ENCODE data around the gene NKIRAS2.

Gene NKIRAS2

DNA sequence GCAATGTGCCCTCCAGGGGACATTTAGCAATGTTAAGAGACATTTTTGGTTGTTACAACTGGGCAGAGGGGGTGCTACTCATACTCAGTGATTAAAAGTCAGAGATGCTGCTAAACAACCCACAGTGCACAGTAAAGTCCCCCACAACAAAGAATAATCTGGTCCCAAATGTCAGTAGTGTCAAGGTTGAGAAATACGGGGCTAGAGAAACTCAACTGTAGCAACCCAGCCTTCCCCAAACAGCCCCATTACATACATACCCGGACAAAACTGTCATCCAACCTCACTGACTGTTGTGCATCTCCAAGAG lies 23.1 kb upstream of the NKIRAS2 start:
- Histone ChIP-seq H3K9me2 (replicated peaks; ENCODE audit: insufficient read depth, low read length) (no peaks in the 10 kb centered on the region), H3K4me3 (ENCODE audit: insufficient read depth, low read length, poor library complexity, severe bottlenecking) (no peak overlapping the region), H3K9ac (ENCODE audit: low read length) (peak overlapping the region; percentile 0; the same call in 1 of the 2 replicates), H3K9me3 (ENCODE audit: insufficient read depth, low read length) (no peaks in the 10 kb centered on the region), H3K27ac (ENCODE audit: low read depth, low read length) (peak overlapping the region; percentile 80), H3K36me3 (ENCODE audit: low read length) (peaks cover 27% of the 10 kb centered on the region), H3K4me2 (ENCODE audit: low read depth, low read length, poor library complexity, severe bottlenecking) (peak overlapping the region; percentile 39), H3F3A (ENCODE audit: insufficient read depth) (peaks cover 27% of the 10 kb centered on the region), H2AFZ (ENCODE audit: low read depth, low read length, severe bottlenecking) (no peak overlapping the region), H3K27me3 (ENCODE audit: low read length) (no peaks in the 10 kb centered on the region), H3K79me2 (ENCODE audit: insufficient read depth, low read length) (peaks cover 14% of the 10 kb centered on the region; the same call in 1 of the 2 replicates), H4K20me1 (ENCODE audit: low read depth, low read length) (no peaks in the 10 kb centered on the region)
- no peak for TF ChIP-seq EZH2phosphoT487 (conservative IDR thresholded peaks at IDR 0.05; ENCODE audit: low read length)
- TF ChIP-seq, protein P1, sequence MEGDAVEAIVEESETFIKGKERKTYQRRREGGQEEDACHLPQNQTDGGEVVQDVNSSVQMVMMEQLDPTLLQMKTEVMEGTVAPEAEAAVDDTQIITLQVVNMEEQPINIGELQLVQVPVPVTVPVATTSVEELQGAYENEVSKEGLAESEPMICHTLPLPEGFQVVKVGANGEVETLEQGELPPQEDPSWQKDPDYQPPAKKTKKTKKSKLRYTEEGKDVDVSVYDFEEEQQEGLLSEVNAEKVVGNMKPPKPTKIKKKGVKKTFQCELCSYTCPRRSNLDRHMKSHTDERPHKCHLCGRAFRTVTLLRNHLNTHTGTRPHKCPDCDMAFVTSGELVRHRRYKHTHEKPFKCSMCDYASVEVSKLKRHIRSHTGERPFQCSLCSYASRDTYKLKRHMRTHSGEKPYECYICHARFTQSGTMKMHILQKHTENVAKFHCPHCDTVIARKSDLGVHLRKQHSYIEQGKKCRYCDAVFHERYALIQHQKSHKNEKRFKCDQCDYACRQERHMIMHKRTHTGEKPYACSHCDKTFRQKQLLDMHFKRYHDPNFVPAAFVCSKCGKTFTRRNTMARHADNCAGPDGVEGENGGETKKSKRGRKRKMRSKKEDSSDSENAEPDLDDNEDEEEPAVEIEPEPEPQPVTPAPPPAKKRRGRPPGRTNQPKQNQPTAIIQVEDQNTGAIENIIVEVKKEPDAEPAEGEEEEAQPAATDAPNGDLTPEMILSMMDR (IDR thresholded peaks at IDR 0.05; ENCODE audit: insufficient read depth, low read length, poor library complexity, severe bottlenecking): no peak

DNA sequence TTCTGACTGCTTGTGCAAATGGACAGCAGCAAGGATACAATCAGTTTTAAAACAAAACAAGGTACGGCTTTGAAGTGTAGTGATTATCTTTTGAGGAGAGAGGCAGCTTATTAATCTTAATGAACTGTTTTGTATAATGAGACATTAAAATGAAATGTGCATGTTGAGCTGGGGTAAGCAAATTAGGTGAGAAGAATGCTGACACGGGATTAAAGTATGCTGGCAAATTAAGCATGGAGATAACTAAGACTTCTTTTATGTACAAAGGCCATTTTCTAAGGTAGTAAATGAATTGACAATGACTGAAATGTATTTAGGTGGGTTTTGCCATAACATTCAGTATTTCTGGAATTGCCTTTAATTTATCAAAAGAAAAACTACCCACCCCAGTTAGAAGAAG lies 21.4 kb upstream of the NKIRAS2 start:
- Histone ChIP-seq H3K9ac (ENCODE audit: low read length) (no peak overlapping the region), H3K27me3 (ENCODE audit: low read length) (no peaks in the 10 kb centered on the region), H3F3A (ENCODE audit: insufficient read depth) (peaks cover 27% of the 10 kb centered on the region), H2AFZ (ENCODE audit: low read depth, low read length, severe bottlenecking) (no peak overlapping the region), H4K20me1 (ENCODE audit: low read depth, low read length) (peaks cover 7% of the 10 kb centered on the region; the same call in 1 of the 2 replicates), H3K4me2 (ENCODE audit: low read depth, low read length, poor library complexity, severe bottlenecking) (no peak overlapping the region), H3K27ac (ENCODE audit: low read depth, low read length) (peak overlapping the region; percentile 12; the same call in 1 of the 2 replicates), H3K9me3 (ENCODE audit: insufficient read depth, low read length) (no peaks in the 10 kb centered on the region), H3K9me2 (replicated peaks; ENCODE audit: insufficient read depth, low read length) (no peaks in the 10 kb centered on the region), H3K36me3 (ENCODE audit: low read length) (peaks cover 29% of the 10 kb centered on the region), H3K79me2 (ENCODE audit: insufficient read depth, low read length) (peaks cover 30% of the 10 kb centered on the region), H3K4me3 (ENCODE audit: insufficient read depth, low read length, poor library complexity, severe bottlenecking) (no peak overlapping the region)
- TF ChIP-seq, protein P1 (IDR thresholded peaks at IDR 0.05; ENCODE audit: insufficient read depth, low read length, poor library complexity, severe bottlenecking): no peak
- no peak for TF ChIP-seq EZH2phosphoT487 (conservative IDR thresholded peaks at IDR 0.05; ENCODE audit: low read length)

DNA sequence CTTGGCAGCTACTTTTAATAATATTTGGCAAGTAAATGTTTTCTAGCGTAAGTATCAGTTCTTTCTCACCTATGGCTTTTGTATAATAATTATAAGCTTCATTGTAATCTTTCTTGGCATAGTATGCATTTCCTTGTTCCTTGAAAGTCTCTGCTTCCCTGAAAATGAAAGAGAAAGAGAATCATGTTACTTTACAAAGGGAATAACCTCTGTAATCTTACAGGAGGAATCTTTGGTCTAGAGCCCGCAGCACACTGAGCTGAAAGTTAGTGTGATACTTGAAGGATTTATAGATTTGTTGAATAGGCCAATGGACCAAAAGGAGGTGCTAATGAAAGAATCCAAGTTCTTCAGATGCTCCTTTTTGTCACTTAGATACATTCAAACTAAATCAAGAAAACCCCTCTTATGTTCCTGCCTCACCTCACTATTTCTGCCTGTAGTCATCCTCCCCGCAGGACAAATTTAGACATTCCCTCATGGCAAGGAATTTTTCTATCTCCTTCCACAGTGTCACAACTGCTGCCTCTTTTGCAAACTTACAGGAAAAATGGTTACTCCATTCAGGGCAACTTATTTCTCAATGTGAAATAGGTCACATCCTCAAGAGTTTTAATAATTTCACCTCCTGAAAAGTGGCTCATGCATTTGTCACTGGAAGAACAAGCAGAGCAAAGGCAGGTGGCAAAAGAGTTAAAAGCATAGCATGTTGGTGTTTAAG lies 19.3 kb upstream of the NKIRAS2 start:
- H3K27me3 ChIP-seq (ENCODE audit: low read length): no peaks in the 10 kb centered on the region
- H3K4me2 ChIP-seq (ENCODE audit: low read depth, low read length, poor library complexity, severe bottlenecking): no peak overlapping the region
- H3K36me3 ChIP-seq (ENCODE audit: low read length): peaks cover 16% of the 10 kb centered on the region; the same call in 1 of the 2 replicates
- no peak overlapping the region for H3K4me3 ChIP-seq (ENCODE audit: insufficient read depth, low read length, poor library complexity, severe bottlenecking)
- peaks cover 7% of the 10 kb centered on the region; the same call in 1 of the 2 replicates for H4K20me1 ChIP-seq (ENCODE audit: low read depth, low read length)
- H3K27ac ChIP-seq (ENCODE audit: low read depth, low read length): no peak overlapping the region
- H2AFZ ChIP-seq (ENCODE audit: low read depth, low read length, severe bottlenecking): no peak overlapping the region
- no peaks in the 10 kb centered on the region for H3K9me2 ChIP-seq (replicated peaks; ENCODE audit: insufficient read depth, low read length)
- no peaks in the 10 kb centered on the region for H3K9me3 ChIP-seq (ENCODE audit: insufficient read depth, low read length)
- H3K79me2 ChIP-seq (ENCODE audit: insufficient read depth, low read length): peaks cover 51% of the 10 kb centered on the region
- H3F3A ChIP-seq (ENCODE audit: insufficient read depth): peaks cover 24% of the 10 kb centered on the region
- TF ChIP-seq EZH2phosphoT487 (conservative IDR thresholded peaks at IDR 0.05; ENCODE audit: low read length): no peak
- TF ChIP-seq, protein P1 (IDR thresholded peaks at IDR 0.05; ENCODE audit: insufficient read depth, low read length, poor library complexity, severe bottlenecking): no peak
- no peak overlapping the region for H3K9ac ChIP-seq (ENCODE audit: low read length)

All from SU-DHL-6 (cell line).